HG02852 (cell line): ENCODE results near the gene CASS4.

Experiments used
- ATAC-seq: cut with Tn5 transposase; IDR thresholded peaks from one replicate; pipeline ENCODE4 v1.9.1; 2021; ENCODE audit warnings: mild to moderate bottlenecking, moderate library complexity; ENCODE audit not compliant: unreplicated experiment

CASS4 gene

GRCh38 chr20:56442389-56443365 is 30.6 kb downstream of the CASS4 start:
- ATAC-seq, result no peak

- no peak for ATAC-seq
Observed at GRCh38 chr20:56443654-56444540, 31.8 kb downstream of the CASS4 start.

- no peak for ATAC-seq
Observed at GRCh38 chr20:56445130-56445529, 33.1 kb downstream of the CASS4 start.

- ATAC-seq, result no peak
Observed at GRCh38 chr20:56445540-56445939, 33.5 kb downstream of the CASS4 start.

GRCh38 chr20:56447227-56447626 is 35.2 kb downstream of the CASS4 start:
- no peak for ATAC-seq

GRCh38 chr20:56449459-56449858 is 37.4 kb downstream of the CASS4 start:
- no peak for ATAC-seq

GRCh38 chr20:56451056-56451765 is 39.2 kb downstream of the CASS4 start:
- ATAC-seq, result no peak

GRCh38 chr20:56453352-56453751 is 41.3 kb downstream of the CASS4 start:
- peak; percentile 76 for ATAC-seq

GRCh38 chr20:56454754-56455153 is 42.7 kb downstream of the CASS4 start:
- ATAC-seq, result peak; percentile 94

GRCh38 chr20:56458206-56458821 is 46.3 kb downstream of the CASS4 start:
- ATAC-seq, result no peak

- ATAC-seq, result no peak
Observed at GRCh38 chr20:56460459-56460858, 48.4 kb downstream of the CASS4 start.

- ATAC-seq, result no peak
Observed at GRCh38 chr20:56461576-56461975, 49.5 kb downstream of the CASS4 start.

GRCh38 chr20:56463428-56463827 is 51.4 kb downstream of the CASS4 start:
- no peak for ATAC-seq

- ATAC-seq, result peak; percentile 47
Observed at GRCh38 chr20:56465997-56466396, 53.9 kb downstream of the CASS4 start.

GRCh38 chr20:56467968-56468315 is 55.9 kb downstream of the CASS4 start:
- peak; percentile 1 for ATAC-seq

- peak; percentile 94 for ATAC-seq
Observed at GRCh38 chr20:56468316-56469076, 56.4 kb downstream of the CASS4 start, which contains the start of gene RTF2. TSS of gene RTF2 (plus strand) at chr20:56468627. CDS start at chr20:56468698, 71 bp downstream.

GRCh38 chr20:56469077-56469449 is 57.0 kb downstream of the CASS4 start:
- ATAC-seq, result no peak

GRCh38 chr20:56483970-56484369 is 71.9 kb downstream of the CASS4 start:
- no peak for ATAC-seq

GRCh38 chr20:56487216-56487615 is 75.2 kb downstream of the CASS4 start:
- no peak for ATAC-seq

- ATAC-seq, result no peak
Observed at GRCh38 chr20:56488566-56488965, 76.5 kb downstream of the CASS4 start.
